BJ (cell line): ENCODE measurements around the gene GALNT7. TPM values are rescaled to one million over a fixed set of nuclear protein-coding genes. Genes with fewer than 3 reads are reported as not detected.

Experiments
- CTCF ChIA-PET: fragments of 350-600 bp; formaldehyde crosslinking; extraction: SDS; loops from one replicate; lab custom pipeline; 2021; ENCODE audit warnings: antibody characterized with exemption, inconsistent platforms; lab: Yijun Ruan, JAX
- POLR2A ChIA-PET: fragments of 300-600 bp; sonication (Branson Sonifier 250); formaldehyde crosslinking; extraction: SDS; loops from one replicate; lab custom pipeline; 2021; ENCODE audit warnings: antibody characterized with exemption; lab: Charles Lee
- DNase-seq: peaks from one replicate; pipeline ENCODE4 v3.0.0-alpha.2; 2011; ENCODE audit warnings: low read depth
- H3K27me3 ChIP-seq: 2 replicates; pipeline ENCODE4 v1.6.0; 2011; ENCODE audit warnings: low read length; ENCODE audit not compliant: control insufficient read depth, insufficient read depth
- H3K36me3 ChIP-seq: 2 replicates; pipeline ENCODE4 v1.5.1; 2011; ENCODE audit warnings: low read length; ENCODE audit not compliant: control insufficient read depth, insufficient read depth
- H3K4me3 ChIP-seq: 2 replicates; pipeline ENCODE4 v1.5.1; 2011; ENCODE audit warnings: low read depth, mild to moderate bottlenecking, control low read depth, low read length
- CTCF ChIP-seq: IDR thresholded peaks from 2 replicates; pipeline ENCODE4 v1.5.1; 2011; ENCODE audit warnings: low read depth, mild to moderate bottlenecking, control low read depth, inconsistent platforms, low read length, moderate library complexity; ENCODE audit not compliant: insufficient read depth
- polyA plus RNA-seq: library from polyadenylated mRNA; depleted of rRNA; stranded (reverse); fragments of >200 nt; gene quantifications from 2 replicates; pipeline ENCODE4 v1.2.3, GENCODE V29; 2011

The GALNT7 gene
- polyA plus RNA-seq, 1 experiment, result 6.3 TPM

GRCh38 chr4:173243321-173243720, 74.7 kb downstream of the GALNT7 start:
- peak; percentile 31 for DNase-seq
- ChIA-PET CTCF (interaction anchor here (1.0 kb wide), 1 partner anchor 66 kb away, joined by 3 read pairs; no protein-coding TSS in a partner anchor), POLR2A (no interaction called here)
- Histone ChIP-seq H3K36me3 (no peaks in the 10 kb centered on the region), H3K4me3 (no peak overlapping the region), H3K27me3 (peaks cover 1% of the 10 kb centered on the region; the same call in 1 of the 2 replicates)
- TF ChIP-seq CTCF, result no peak

DNA sequence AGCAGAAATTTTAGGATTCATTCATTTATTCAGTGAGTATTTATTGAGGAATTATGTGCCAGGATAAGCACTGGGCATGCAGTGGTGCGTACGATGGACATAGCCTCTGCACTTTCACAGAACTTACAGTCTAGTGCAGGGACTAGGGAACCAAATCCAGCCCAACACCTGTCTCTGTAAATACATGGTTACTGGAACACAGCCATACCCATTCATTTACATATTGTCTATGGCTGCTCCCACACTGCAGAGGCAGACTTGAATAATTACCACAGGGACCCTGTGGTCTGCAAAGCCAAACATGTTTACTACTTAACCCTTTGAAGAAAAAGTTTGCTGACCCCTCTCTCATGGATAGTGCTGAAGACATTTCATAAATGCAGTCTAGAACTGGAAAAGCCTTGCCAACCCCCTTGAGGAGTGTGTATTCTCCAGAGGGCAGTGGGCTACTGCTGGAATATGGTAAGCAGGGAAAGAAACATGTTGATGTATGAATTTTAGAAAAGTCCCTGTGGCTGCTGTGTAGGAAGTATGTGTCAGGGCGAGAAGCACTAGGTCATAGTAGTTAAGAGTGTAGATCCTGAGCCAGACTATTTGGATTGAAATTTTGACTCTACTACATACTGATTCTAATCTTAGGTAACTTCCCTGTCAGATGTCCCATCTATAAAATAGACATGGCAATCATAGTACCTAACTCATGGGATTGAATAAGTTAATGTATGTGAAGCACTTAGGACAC, 75.5 kb downstream of the GALNT7 start:
- Histone ChIP-seq H3K36me3 (no peaks in the 10 kb centered on the region), H3K4me3 (no peak overlapping the region), H3K27me3 (peaks cover 1% of the 10 kb centered on the region; the same call in 1 of the 2 replicates)
- POLR2A ChIA-PET, result no interaction called here
- TF ChIP-seq CTCF, result no peak
- CTCF ChIA-PET, result interaction anchor here (1.0 kb wide), 1 partner anchor 67 kb away, joined by 3 read pairs; no protein-coding TSS in a partner anchor
- DNase-seq, result no peak

DNA sequence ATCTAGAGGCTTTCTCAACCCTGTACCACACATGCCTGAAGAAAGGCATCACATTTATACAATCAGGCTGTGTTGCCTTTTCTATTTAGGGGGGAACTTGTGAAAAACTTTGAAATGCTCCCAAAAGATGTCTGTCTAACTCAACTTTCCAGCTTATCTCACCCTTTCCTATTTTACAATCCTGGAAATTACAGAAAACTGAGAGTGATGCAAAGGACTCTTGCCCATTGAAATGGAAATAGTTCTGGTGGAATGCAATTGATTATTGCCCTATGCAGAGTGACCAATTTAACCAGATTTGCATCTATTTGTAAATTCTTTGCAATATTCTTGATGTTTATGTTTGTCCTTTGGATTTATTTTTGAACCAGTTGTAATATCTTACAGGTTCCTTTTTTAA, 77.3 kb downstream of the GALNT7 start:
- no peak for TF ChIP-seq CTCF
- DNase-seq, result no peak
- POLR2A ChIA-PET, result no interaction called here
- H3K4me3 ChIP-seq, result no peak overlapping the region
- no peaks in the 10 kb centered on the region for H3K36me3 ChIP-seq
- peaks cover 6% of the 10 kb centered on the region for H3K27me3 ChIP-seq
- CTCF ChIA-PET, result interaction anchor here (1.0 to 2.5 kb wide), 2 partner anchors 12 to 218 kb away, joined by 3 to 11 read pairs; no protein-coding TSS in a partner anchor

DNA sequence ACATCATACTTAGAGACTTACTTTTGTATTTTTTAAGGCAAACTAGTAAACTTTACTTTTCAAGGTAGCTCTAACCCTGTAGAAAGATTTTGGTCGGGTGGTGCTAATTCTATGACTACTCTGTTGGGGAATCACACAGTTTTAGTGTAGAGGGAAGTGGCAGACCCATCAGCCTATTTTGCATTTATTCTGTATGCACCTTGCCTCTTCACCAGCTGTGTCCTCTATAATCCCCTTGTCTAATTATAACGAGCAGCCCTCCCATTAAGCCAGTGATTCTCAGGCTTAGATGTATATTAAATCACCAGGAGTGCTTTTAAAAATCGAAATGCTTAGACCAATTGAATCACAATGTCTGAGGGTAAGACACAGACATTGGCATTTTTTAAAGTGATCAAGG, 78.1 kb downstream of the GALNT7 start:
- H3K27me3 ChIP-seq, result peaks cover 6% of the 10 kb centered on the region
- H3K36me3 ChIP-seq, result no peaks in the 10 kb centered on the region
- ChIA-PET POLR2A (no interaction called here), CTCF (interaction anchor here (1.0 to 2.5 kb wide), 2 partner anchors 11 to 219 kb away, joined by 3 to 11 read pairs; no protein-coding TSS in a partner anchor)
- DNase-seq, result no peak
- no peak for TF ChIP-seq CTCF
- H3K4me3 ChIP-seq, result no peak overlapping the region

DNA sequence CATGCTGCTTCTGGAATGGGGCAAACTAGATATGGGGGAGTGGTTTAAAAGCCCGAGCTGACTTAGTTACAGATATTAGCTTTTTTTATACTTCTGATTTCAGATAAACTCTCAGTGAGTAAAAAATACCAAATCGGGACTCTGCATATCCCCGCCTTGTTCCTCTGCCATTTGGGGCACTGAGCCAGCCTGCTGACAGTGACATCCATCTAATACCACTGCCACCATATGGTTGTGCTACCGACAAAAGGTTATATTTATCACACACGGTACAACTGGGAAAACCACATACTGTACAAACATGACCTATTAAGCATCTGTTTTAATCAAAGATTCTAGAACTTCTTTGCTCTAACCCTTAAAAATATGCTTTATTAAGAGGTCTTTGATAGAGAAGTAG, 78.7 kb downstream of the GALNT7 start:
- H3K4me3 ChIP-seq, result no peak overlapping the region
- CTCF ChIA-PET, result interaction anchor here (0.6 to 2.5 kb wide), 2 partner anchors 10 to 13 kb away, joined by 3 to 11 read pairs; no protein-coding TSS in a partner anchor
- peaks cover 6% of the 10 kb centered on the region for H3K27me3 ChIP-seq
- H3K36me3 ChIP-seq, result no peaks in the 10 kb centered on the region
- DNase-seq, result no peak
- TF ChIP-seq CTCF, result no peak
- POLR2A ChIA-PET, result no interaction called here
